HEK293 (cell line): Measurements from ENCODE around the gene TRIM27.

Source experiments
- AEBP2 ChIP-seq: fragments of 450-650 bp; formaldehyde crosslinking; IDR thresholded peaks from 2 replicates; pipeline ENCODE4 v1.5.1; 2016; ENCODE audit warnings: missing biosample characterization, missing genetic modification characterization, borderline replicate concordance
- GFI1B ChIP-seq: fragments of 450-650 bp; formaldehyde crosslinking; IDR thresholded peaks from 2 replicates; pipeline ENCODE4 v1.5.1; 2016; ENCODE audit warnings: missing biosample characterization, missing genetic modification characterization
- KLF16 ChIP-seq: fragments of 450-650 bp; formaldehyde crosslinking; IDR thresholded peaks from 2 replicates; pipeline ENCODE4 v1.5.1; 2017; ENCODE audit warnings: missing biosample characterization, missing genetic modification characterization
- KLF17 ChIP-seq: fragments of 450-650 bp; formaldehyde crosslinking; IDR thresholded peaks from 2 replicates; pipeline ENCODE4 v1.5.1; 2016; ENCODE audit warnings: missing biosample characterization, missing genetic modification characterization
- KLF7 ChIP-seq: fragments of 450-650 bp; formaldehyde crosslinking; IDR thresholded peaks from 2 replicates; pipeline ENCODE4 v1.5.1; 2016; ENCODE audit warnings: missing biosample characterization, missing genetic modification characterization, borderline replicate concordance
- PRDM10 ChIP-seq: fragments of 450-650 bp; formaldehyde crosslinking; IDR thresholded peaks from 2 replicates; pipeline ENCODE4 v1.5.1; 2016; ENCODE audit warnings: missing biosample characterization, missing genetic modification characterization
- SP3 ChIP-seq: fragments of 450-650 bp; formaldehyde crosslinking; IDR thresholded peaks from 2 replicates; pipeline ENCODE4 v1.5.1; 2016; ENCODE audit warnings: missing biosample characterization, missing genetic modification characterization
- SP7 ChIP-seq: fragments of 450-650 bp; formaldehyde crosslinking; IDR thresholded peaks from 2 replicates; pipeline ENCODE4 v1.5.1; 2016; ENCODE audit warnings: missing biosample characterization, missing genetic modification characterization
- YY1 ChIP-seq: fragments of 450-650 bp; formaldehyde crosslinking; IDR thresholded peaks from 2 replicates; pipeline ENCODE4 v1.5.1; 2018; ENCODE audit warnings: missing biosample characterization, missing genetic modification characterization
- ZBTB17 ChIP-seq: fragments of 450-650 bp; formaldehyde crosslinking; IDR thresholded peaks from 2 replicates; pipeline ENCODE4 v1.5.1; 2016; ENCODE audit warnings: missing biosample characterization, missing genetic modification characterization
- ZBTB6 ChIP-seq: fragments of 450-650 bp; formaldehyde crosslinking; IDR thresholded peaks from 2 replicates; pipeline ENCODE4 v1.5.1; 2017; ENCODE audit warnings: missing biosample characterization, missing genetic modification characterization
- ZNF214 ChIP-seq: fragments of 450-650 bp; formaldehyde crosslinking; IDR thresholded peaks from 2 replicates; pipeline ENCODE4 v1.5.1; 2017; ENCODE audit warnings: missing biosample characterization, mild to moderate bottlenecking, missing genetic modification characterization, borderline replicate concordance
- ZNF248 ChIP-seq: fragments of 450-650 bp; formaldehyde crosslinking; IDR thresholded peaks from 2 replicates; pipeline ENCODE4 v1.5.1; 2017; ENCODE audit warnings: missing biosample characterization, missing genetic modification characterization
- ZNF266 ChIP-seq: fragments of 450-650 bp; formaldehyde crosslinking; IDR thresholded peaks from 2 replicates; pipeline ENCODE4 v1.5.1; 2016; ENCODE audit warnings: missing biosample characterization, missing genetic modification characterization, low read depth
- ZNF280D ChIP-seq: fragments of 450-650 bp; formaldehyde crosslinking; IDR thresholded peaks from 2 replicates; pipeline ENCODE4 v1.5.1; 2016; ENCODE audit warnings: missing biosample characterization, missing genetic modification characterization
- ZNF362 ChIP-seq: fragments of 450-650 bp; formaldehyde crosslinking; IDR thresholded peaks from 2 replicates; pipeline ENCODE4 v1.5.1; 2016; ENCODE audit warnings: missing biosample characterization, missing genetic modification characterization
- ZNF366 ChIP-seq: fragments of 450-650 bp; formaldehyde crosslinking; conservative IDR thresholded peaks from 2 replicates; pipeline ENCODE4 v1.5.1; 2016; ENCODE audit warnings: missing biosample characterization, missing genetic modification characterization
- ZNF391 ChIP-seq: fragments of 450-650 bp; formaldehyde crosslinking; IDR thresholded peaks from 2 replicates; pipeline ENCODE4 v1.5.1; 2016; ENCODE audit warnings: low read depth, missing biosample characterization, missing genetic modification characterization, borderline replicate concordance
- ZNF394 ChIP-seq: fragments of 450-650 bp; formaldehyde crosslinking; IDR thresholded peaks from 2 replicates; pipeline ENCODE4 v1.5.1; 2016; ENCODE audit warnings: missing biosample characterization, missing genetic modification characterization, mild to moderate bottlenecking, moderate library complexity, borderline replicate concordance
- ZNF501 ChIP-seq: fragments of 450-650 bp; formaldehyde crosslinking; IDR thresholded peaks from 2 replicates; pipeline ENCODE4 v1.5.1; 2016; ENCODE audit warnings: missing biosample characterization, missing genetic modification characterization
- ZNF558 ChIP-seq: fragments of 450-650 bp; formaldehyde crosslinking; IDR thresholded peaks from 2 replicates; pipeline ENCODE4 v1.5.1; 2016; ENCODE audit warnings: missing biosample characterization, missing genetic modification characterization
- ZNF580 ChIP-seq: fragments of 450-650 bp; formaldehyde crosslinking; IDR thresholded peaks from 2 replicates; pipeline ENCODE4 v1.5.1; 2016; ENCODE audit warnings: missing biosample characterization, missing genetic modification characterization
- ZNF600 ChIP-seq: fragments of 450-650 bp; formaldehyde crosslinking; IDR thresholded peaks from 2 replicates; pipeline ENCODE4 v1.5.1; 2016; ENCODE audit warnings: missing biosample characterization, missing genetic modification characterization
- ZNF623 ChIP-seq: fragments of 450-650 bp; formaldehyde crosslinking; IDR thresholded peaks from 2 replicates; pipeline ENCODE4 v1.5.1; 2016; ENCODE audit warnings: missing biosample characterization, missing genetic modification characterization
- ZNF660 ChIP-seq: fragments of 450-650 bp; IDR thresholded peaks from 2 replicates; pipeline ENCODE4 v1.5.1; 2018; ENCODE audit warnings: missing biosample characterization, mild to moderate bottlenecking, missing genetic modification characterization
- ZXDB ChIP-seq: fragments of 450-650 bp; formaldehyde crosslinking; IDR thresholded peaks from 2 replicates; pipeline ENCODE4 v1.5.1; 2016; ENCODE audit warnings: missing biosample characterization, missing genetic modification characterization

Gene TRIM27

GRCh38 chr6:28880894-28881780 lies 42.6 kb downstream of the TRIM27 start (continued):
- TF ChIP-seq ZNF580 (tag by site-specific recombination): peak; percentile 73
- 0 out of 2 replicates have a peak, but pooled peaks have one; percentile 31 for TF ChIP-seq SP3 (tag by site-specific recombination)
- peak; percentile 85 for TF ChIP-seq ZNF600 (tag by site-specific recombination)
- TF ChIP-seq ZXDB: peak; percentile 34
- TF ChIP-seq PRDM10 (tag by site-specific recombination): peak; percentile 87
- no peak for TF ChIP-seq KLF16 (tag by site-specific recombination)
- peak; percentile 96 for TF ChIP-seq ZNF362 (tag by site-specific recombination)
- 0 out of 2 replicates have a peak, but pooled peaks have one; percentile 14 for TF ChIP-seq KLF7 (tag by site-specific recombination)
- peak; percentile 63; the same call in 1 of the 2 replicates for TF ChIP-seq ZBTB6 (tag by site-specific recombination)
- TF ChIP-seq ZNF501 (tag by site-specific recombination): peak; percentile 76; the same call in 1 of the 2 replicates
- TF ChIP-seq ZNF558 (tag by site-specific recombination): peak; percentile 55; the same call in 1 of the 2 replicates
- no peak for TF ChIP-seq ZNF214 (tag by site-specific recombination)
- TF ChIP-seq ZNF248 (tag by site-specific recombination): no peak
- no peak for TF ChIP-seq AEBP2
- peak; percentile 99 for TF ChIP-seq ZNF660 (tag by site-specific recombination)
- 0 out of 2 replicates have a peak, but pooled peaks have one; percentile 5 for TF ChIP-seq GFI1B (tag by site-specific recombination)
- TF ChIP-seq ZNF266: no peak
- TF ChIP-seq SP7 (tag by site-specific recombination): peak; percentile 75
- TF ChIP-seq ZBTB17 (tag by site-specific recombination): peak; percentile 96
- peak; percentile 15; the same call in 1 of the 2 replicates for TF ChIP-seq ZNF623 (tag by site-specific recombination)
- peak; percentile 84 for TF ChIP-seq YY1 (tag by site-specific recombination)
- 0 out of 2 replicates have a peak, but pooled peaks have one; percentile 14 for TF ChIP-seq ZNF280D (tag by site-specific recombination)
- peak; percentile 70 for TF ChIP-seq KLF17 (tag by site-specific recombination)
- peak; percentile 79; the same call in 1 of the 2 replicates for TF ChIP-seq ZNF391 (tag by site-specific recombination)
- peak; percentile 54 for TF ChIP-seq ZNF394
- TF ChIP-seq ZNF366 (tag by site-specific recombination): peak; percentile 30; the same call in 1 of the 2 replicates
